Transverse colon (tissue), 4 donors: ENCODE data around the gene ZNF286A. TPM values are rescaled to one million over a fixed set of nuclear protein-coding genes. Genes with fewer than 3 reads are reported as not detected.

ENCODE experiments used
- DNase-seq: peaks from one replicate; pipeline ENCODE4 v3.0.0-alpha.2; 2019
- H3K27ac ChIP-seq, 4 donors: fragments of 200-600 bp; sonication (generic); 2 replicates each; pipeline ENCODE4 v1.5.1; 2016 to 2018; ENCODE audit warnings: inconsistent platforms in 4 of 4
- H3K27me3 ChIP-seq: fragments of 200-600 bp; sonication (generic); 2 replicates; pipeline ENCODE4 v1.5.1; 2017; ENCODE audit warnings: inconsistent platforms
- H3K36me3 ChIP-seq, 4 donors: fragments of 200-600 bp; sonication (generic); 2 replicates each; pipeline ENCODE4 v1.5.1; 2017 to 2019; ENCODE audit warnings: inconsistent platforms in 4 of 4
- H3K4me1 ChIP-seq, 4 donors: fragments of 200-600 bp; sonication (generic); 2 replicates each; pipeline ENCODE4 v1.5.1; 2017 to 2020; ENCODE audit warnings: inconsistent platforms in 4 of 4
- H3K4me3 ChIP-seq, 4 donors: fragments of 200-600 bp; sonication (generic); 1 replicate in 1 of 4; 2 replicates in 3 of 4; pipeline versions ENCODE4 v1.5.1 to v1.6.1; 2017 to 2019; ENCODE audit warnings: inconsistent platforms in 4 of 4
- H3K9me3 ChIP-seq, 2 donors: fragments of 200-600 bp; sonication (generic); 2 replicates each; pipeline ENCODE4 v1.5.1; 2017 to 2019; ENCODE audit warnings: inconsistent platforms in 2 of 2
- EP300 ChIP-seq: sonication (generic); formaldehyde crosslinking; IDR thresholded peaks from one replicate; pipeline ENCODE4 v1.6.1; 2017; ENCODE audit warnings: antibody characterized with exemption, low read depth
- POLR2A ChIP-seq: fragments of 450-650 bp; IDR thresholded peaks from one replicate; pipeline ENCODE4 v1.6.1; 2016; ENCODE audit warnings: antibody characterized with exemption, mild to moderate bottlenecking, moderate library complexity
- POLR2AphosphoS5 ChIP-seq, 3 donors: sonication (generic); formaldehyde crosslinking; IDR thresholded peaks; one replicate each; pipeline ENCODE4 v1.6.1; 2016; ENCODE audit warnings: antibody characterized with exemption in 3 of 3
- WGBS, 2 donors: methylation state at CpG; one replicate each; pipeline ENCODE4 v1.1.5; 2018; ENCODE audit warnings: low coverage in 1 of 2; 5-methylcytosine and 5-hydroxymethylcytosine counted together
- in situ Hi-C, 4 donors: fragments of 200-750 bp; cut with MboI; loops; one replicate each; pipeline versions ENCODE4 v1.15.0 to v1.15.1; 2017; ENCODE audit warnings: low sequenced_read_pairs in 3 of 4, low pct_ligation_motif_present in 1 of 4, low pct_unique_long_range_greater_than_20kb in 1 of 4
- intact Hi-C: fragments of 100-400 bp; cut with DNase I; formaldehyde crosslinking; loops from one replicate; pipeline ENCODE4 v1.15.1; 2023; ENCODE audit warnings: low total_unique reads
- total RNA-seq, 4 donors: library from RNA; depleted of rRNA; stranded (reverse); fragments of >200 nt; gene quantifications; one replicate each; pipeline ENCODE4 v1.1.0, GENCODE V29; 2016
- TF ChIP-seq, protein P1 (sequence below), 5 experiments: fragments of 200-600 bp in 3 of 5; fragments of 450-650 bp in 2 of 5; sonication (generic) in 3 of 5; IDR thresholded peaks; 1 replicate in 2 of 5; 2 replicates in 3 of 5; pipeline ENCODE4 v1.5.1; 2016 to 2017; ENCODE audit warnings: antibody characterized with exemption in 5 of 5, inconsistent platforms in 3 of 5, mild to moderate bottlenecking in 2 of 5, moderate library complexity in 1 of 5

Gene ZNF286A
- total RNA-seq, 4 donors from 2014 or later: 3.2 to 73.7 (median 11.9) TPM

DNA sequence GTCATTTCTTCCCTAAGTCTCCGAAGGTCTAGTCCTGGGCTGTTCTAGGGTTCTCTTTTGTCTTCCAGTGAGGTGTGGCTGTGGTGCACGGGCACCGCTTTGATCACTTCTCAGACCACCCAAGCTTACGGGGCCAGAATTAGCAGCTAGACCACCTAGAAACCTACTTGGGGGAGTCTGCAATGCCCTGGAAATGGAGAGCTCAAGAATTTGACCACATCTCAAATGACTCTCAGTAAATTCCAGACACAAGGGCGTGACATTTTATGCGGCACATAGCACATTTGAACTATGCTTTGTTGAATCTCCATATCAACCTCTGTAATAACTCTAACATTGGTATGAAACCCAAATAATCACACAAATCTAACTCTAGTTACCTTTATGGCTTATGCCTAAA lies 40.3 kb upstream of the ZNF286A start:
- intact Hi-C loops: no loop called here
- no peak for DNase-seq
- Histone ChIP-seq H3K4me3 (no peak overlapping the region), H3K9me3 (no peaks in the 10 kb centered on the region), H3K27ac (no peak overlapping the region), H3K4me1 (peaks cover 0 to 3% (median 0%) of the 10 kb centered on the region in 4 donors), H3K36me3 (no peaks in the 10 kb centered on the region), H3K27me3 (no peaks in the 10 kb centered on the region)
- in situ Hi-C loops: no loop called here
- no peak for TF ChIP-seq POLR2A
- TF ChIP-seq, protein P1, sequence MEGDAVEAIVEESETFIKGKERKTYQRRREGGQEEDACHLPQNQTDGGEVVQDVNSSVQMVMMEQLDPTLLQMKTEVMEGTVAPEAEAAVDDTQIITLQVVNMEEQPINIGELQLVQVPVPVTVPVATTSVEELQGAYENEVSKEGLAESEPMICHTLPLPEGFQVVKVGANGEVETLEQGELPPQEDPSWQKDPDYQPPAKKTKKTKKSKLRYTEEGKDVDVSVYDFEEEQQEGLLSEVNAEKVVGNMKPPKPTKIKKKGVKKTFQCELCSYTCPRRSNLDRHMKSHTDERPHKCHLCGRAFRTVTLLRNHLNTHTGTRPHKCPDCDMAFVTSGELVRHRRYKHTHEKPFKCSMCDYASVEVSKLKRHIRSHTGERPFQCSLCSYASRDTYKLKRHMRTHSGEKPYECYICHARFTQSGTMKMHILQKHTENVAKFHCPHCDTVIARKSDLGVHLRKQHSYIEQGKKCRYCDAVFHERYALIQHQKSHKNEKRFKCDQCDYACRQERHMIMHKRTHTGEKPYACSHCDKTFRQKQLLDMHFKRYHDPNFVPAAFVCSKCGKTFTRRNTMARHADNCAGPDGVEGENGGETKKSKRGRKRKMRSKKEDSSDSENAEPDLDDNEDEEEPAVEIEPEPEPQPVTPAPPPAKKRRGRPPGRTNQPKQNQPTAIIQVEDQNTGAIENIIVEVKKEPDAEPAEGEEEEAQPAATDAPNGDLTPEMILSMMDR (IDR thresholded peaks at IDR 0.05): no peak
- no peak for TF ChIP-seq EP300
- TF ChIP-seq POLR2AphosphoS5 (IDR thresholded peaks at IDR 0.05): no peak
- WGBS, 2 donors: 95 to 100% methylated on average over 2 to 6 of the region's 6 CpGs

DNA sequence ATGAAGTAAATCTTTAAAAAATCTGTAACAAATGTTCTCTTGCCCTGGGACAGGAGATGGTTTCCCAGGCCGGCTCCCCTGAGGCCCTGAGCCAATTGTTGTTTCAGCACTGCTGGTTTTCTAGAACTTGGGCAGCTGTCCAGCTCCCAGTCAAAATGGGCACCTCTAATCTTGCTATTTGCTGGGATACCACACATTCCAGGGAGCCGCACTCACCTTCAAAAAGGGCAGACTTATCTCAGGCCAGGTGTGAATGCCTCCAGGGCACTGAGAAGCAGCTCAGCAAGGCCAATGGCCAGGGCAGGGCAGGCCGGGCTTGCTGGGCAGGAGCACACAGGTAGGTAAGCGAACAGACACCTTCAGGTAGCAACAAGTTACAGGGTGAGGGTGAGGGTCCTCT lies 39.9 kb upstream of the ZNF286A start:
- Histone ChIP-seq H3K4me1 (peaks cover 0 to 3% (median 0%) of the 10 kb centered on the region in 4 donors), H3K9me3 (no peaks in the 10 kb centered on the region), H3K27ac (no peak overlapping the region), H3K36me3 (no peaks in the 10 kb centered on the region), H3K4me3 (no peak overlapping the region), H3K27me3 (no peaks in the 10 kb centered on the region)
- DNase-seq: no peak
- intact Hi-C loops: no loop called here
- TF ChIP-seq POLR2A (no peak), POLR2AphosphoS5 (IDR thresholded peaks at IDR 0.05) (no peak)
- TF ChIP-seq, protein P1 (IDR thresholded peaks at IDR 0.05): no peak
- WGBS, 2 donors: 82 to 100% methylated on average over 1 to 4 of the region's 4 CpGs
- in situ Hi-C loops: no loop called here

DNA sequence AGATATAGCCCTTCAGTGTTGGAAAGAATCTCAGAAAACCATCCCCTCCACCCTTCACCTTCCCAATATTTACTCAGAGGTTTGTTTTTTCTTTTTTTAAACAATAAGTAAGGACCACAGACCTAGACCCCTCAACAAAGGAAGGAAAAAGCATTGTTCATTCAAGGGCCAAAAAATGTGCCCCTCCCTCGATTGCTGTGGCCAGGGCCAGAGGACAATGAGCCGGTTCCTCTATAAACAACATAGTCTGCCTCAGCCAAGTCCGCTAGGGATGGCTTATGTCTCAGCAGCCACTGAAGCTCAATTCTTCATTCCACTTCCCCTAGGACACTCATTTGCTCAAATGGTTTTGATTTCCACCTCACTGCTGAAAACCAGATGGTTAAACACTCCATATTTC lies 39.5 kb upstream of the ZNF286A start:
- no peak for DNase-seq
- 82 to 93% methylated on average over 2 to 3 of the region's 3 CpGs for WGBS, 2 donors
- no peaks in the 10 kb centered on the region for H3K36me3 ChIP-seq
- no peak overlapping the region for H3K27ac ChIP-seq
- no peak overlapping the region for H3K4me3 ChIP-seq
- intact Hi-C loops: no loop called here
- H3K4me1 ChIP-seq: no peaks in the 10 kb centered on the region
- in situ Hi-C loops: no loop called here
- no peaks in the 10 kb centered on the region for H3K27me3 ChIP-seq
- H3K9me3 ChIP-seq: no peaks in the 10 kb centered on the region
- TF ChIP-seq POLR2A (no peak), EP300 (no peak), POLR2AphosphoS5 (IDR thresholded peaks at IDR 0.05) (no peak)
- TF ChIP-seq, protein P1 (IDR thresholded peaks at IDR 0.05): no peak

DNA sequence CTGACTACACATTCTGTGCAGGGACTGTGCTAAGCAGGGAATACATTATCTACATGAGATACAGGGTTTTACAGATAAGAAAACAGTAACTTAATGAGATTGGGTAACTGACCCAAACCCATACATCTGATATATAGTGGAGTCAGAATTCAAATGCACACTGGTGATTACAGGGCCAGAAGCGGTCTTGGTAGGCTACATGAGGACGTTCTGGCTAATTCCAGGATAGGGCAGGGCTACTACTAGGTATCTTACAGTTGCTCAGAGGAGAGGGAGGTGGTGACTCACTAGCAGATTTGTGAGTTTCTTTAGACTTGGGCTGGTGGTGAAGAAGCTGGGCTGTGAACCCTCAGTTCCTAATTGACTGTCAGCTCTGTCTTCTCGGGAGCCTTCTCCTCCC lies 36.9 kb upstream of the ZNF286A start:
- in situ Hi-C loops: no loop called here
- no peak for DNase-seq
- H3K27me3 ChIP-seq: no peaks in the 10 kb centered on the region
- H3K4me1 ChIP-seq: no peaks in the 10 kb centered on the region
- no peaks in the 10 kb centered on the region for H3K36me3 ChIP-seq
- TF ChIP-seq POLR2A (no peak), EP300 (no peak), POLR2AphosphoS5 (IDR thresholded peaks at IDR 0.05) (no peak)
- TF ChIP-seq, protein P1 (IDR thresholded peaks at IDR 0.05): no peak
- H3K27ac ChIP-seq: no peak overlapping the region
- no peaks in the 10 kb centered on the region for H3K9me3 ChIP-seq
- intact Hi-C loops: no loop called here
- no peak overlapping the region for H3K4me3 ChIP-seq
- 100% methylated on average over 3 of the region's 3 CpGs; no CpG with 5 or more reads in 1 of the 2 donors for WGBS, 2 donors
